GM12878 (cell line): ENCODE data around the gene SERTAD2. TPM values are rescaled to one million over a fixed set of nuclear protein-coding genes. Genes with fewer than 3 reads are reported as not detected.

ENCODE experiments used
- ASH2L ChIP-seq: fragments of 300-600, 200-600 bp; sonication (generic); IDR thresholded peaks from 2 replicates; pipeline ENCODE4 v1.6.1; 2017; ENCODE audit warnings: low read depth, mild to moderate bottlenecking, borderline replicate concordance
- ATF3 ChIP-seq: IDR thresholded peaks from 2 replicates; pipeline ENCODE4 v1.6.1; 2011; ENCODE audit warnings: low read depth, mild to moderate bottlenecking, low read length, moderate library complexity, borderline replicate concordance; ENCODE audit errors: extremely low read depth
- BHLHE40 ChIP-seq, 2 experiments: fragments of 450-650 bp in 1 of 2; IDR thresholded peaks; 2 replicates each; pipeline ENCODE4 v1.6.1; 2011 to 2017; ENCODE audit warnings: low read depth in 2 of 2, borderline replicate concordance in 1 of 2, improper control_type of control experiment in 1 of 2, low read length in 1 of 2, mild to moderate bottlenecking in 1 of 2
- BRCA1 ChIP-seq: IDR thresholded peaks from 2 replicates; pipeline ENCODE4 v1.6.1; 2011; ENCODE audit warnings: low read depth, low read length, improper control_type of control experiment
- EED ChIP-seq: sonication (generic); IDR thresholded peaks from 2 replicates; pipeline ENCODE4 v1.6.1; 2016; ENCODE audit warnings: antibody characterized with exemption, low read depth
- EZH2 ChIP-seq: IDR thresholded peaks from 2 replicates; pipeline ENCODE4 v1.6.1; 2012; ENCODE audit warnings: low read depth, mild to moderate bottlenecking, control low read depth, inconsistent platforms, low read length, borderline replicate concordance; ENCODE audit not compliant: control insufficient read depth
- FOXM1 ChIP-seq: IDR thresholded peaks from 2 replicates; pipeline ENCODE4 v1.6.1; 2012; ENCODE audit warnings: low read depth, mild to moderate bottlenecking, inconsistent platforms, low read length, moderate library complexity
- MTA3 ChIP-seq: IDR thresholded peaks from 2 replicates; pipeline ENCODE4 v1.6.1; 2012; ENCODE audit warnings: low read length, inconsistent platforms, borderline replicate concordance
- NBN ChIP-seq: fragments of 450-650 bp; IDR thresholded peaks from 2 replicates; pipeline ENCODE4 v1.6.1; 2016
- NKRF ChIP-seq: fragments of 450-650 bp; conservative IDR thresholded peaks from 2 replicates; pipeline ENCODE4 v1.6.1; 2017; ENCODE audit warnings: mild to moderate bottlenecking, moderate library complexity
- PAX5 ChIP-seq: IDR thresholded peaks from 2 replicates; pipeline ENCODE4 v1.6.1; 2011; ENCODE audit warnings: low read depth, low read length, borderline replicate concordance
- PBX3 ChIP-seq: IDR thresholded peaks from 2 replicates; pipeline ENCODE4 v1.6.1; 2011; ENCODE audit warnings: mild to moderate bottlenecking, low read depth, low read length, moderate library complexity; ENCODE audit not compliant: insufficient replicate concordance
- POLR2A ChIP-seq: IDR thresholded peaks from 2 replicates; pipeline ENCODE4 v1.6.1; 2011; ENCODE audit warnings: low read depth, mild to moderate bottlenecking, low read length
- REST ChIP-seq: IDR thresholded peaks from 2 replicates; pipeline ENCODE4 v1.6.1; 2012; ENCODE audit warnings: mild to moderate bottlenecking, low read depth, low read length
- RFX5 ChIP-seq: IDR thresholded peaks from 2 replicates; pipeline ENCODE4 v1.6.1; 2011; ENCODE audit warnings: low read depth, low read length, improper control_type of control experiment
- YBX1 ChIP-seq: fragments of 450-650 bp; IDR thresholded peaks from 2 replicates; pipeline ENCODE4 v1.6.1; 2016; ENCODE audit warnings: antibody characterized with exemption
- ZNF384 ChIP-seq: IDR thresholded peaks from 2 replicates; pipeline ENCODE4 v1.6.1; 2012; ENCODE audit warnings: low read depth, mild to moderate bottlenecking, low read length, improper control_type of control experiment, borderline replicate concordance
- polyA plus RNA-seq, 11 experiments: library from polyadenylated mRNA; depleted of rRNA in 4 of 11; unstranded in 6 of 11; stranded (reverse) in 5 of 11; fragments of >200 nt; fragmentation: Nextera tagmentation in 4 of 11; fragmentation: Illumina TruSeq in 1 of 11; extraction: Ambion mirVana in 4 of 11; extraction: Trizol in 1 of 11; gene quantifications; 1 replicate in 1 of 11; 2 replicates in 10 of 11; pipeline versions ENCODE4 v1.2.1 to v1.2.3, GENCODE V29; 2011 to 2016; ENCODE audit warnings: inconsistent platforms in 2 of 11, missing spikeins in 2 of 11, low read depth in 1 of 11
- total RNA-seq, 4 experiments: library from RNA; depleted of rRNA in 3 of 4; stranded (reverse); fragments of >200 nt in 3 of 4; fragmentation: Illumina TruSeq in 1 of 4; extraction: Trizol in 1 of 4; gene quantifications; 2 replicates each; pipeline versions ENCODE4 v1.2.1 to v1.2.3, GENCODE V29; 2013 to 2021
- TF ChIP-seq, protein P1 (sequence below): IDR thresholded peaks from 2 replicates; pipeline ENCODE4 v1.6.1; 2012; ENCODE audit warnings: low read depth, low read length, improper control_type of control experiment

Gene SERTAD2
- total and polyA plus RNA-seq, 10 of the 15 experiments (the other 5 are each of a cell fraction or from before 2014, with no cell fraction given) = 7.9 to 28.7 (median 20.1) TPM

- TF ChIP-seq ATF3 (no peak), POLR2A (no peak), BHLHE40 (IDR thresholded peaks at IDR 0.05; ENCODE audit: borderline replicate concordance in 1 of 2, low read depth in 2 of 2, low read length in 1 of 2) (peak; percentile 66 to 73), NKRF (no peak), PAX5 (no peak), FOXM1 (peak; percentile 86; the same call in 1 of the 2 replicates), EED (no peak), EZH2 (no peak), YBX1 (no peak), NBN (peak; percentile 84), RFX5 (no peak), REST (no peak), MTA3 (no peak), ZNF384 (peak; percentile 89), ASH2L (no peak), BRCA1 (no peak), PBX3 (no peak)
- TF ChIP-seq, protein P1, sequence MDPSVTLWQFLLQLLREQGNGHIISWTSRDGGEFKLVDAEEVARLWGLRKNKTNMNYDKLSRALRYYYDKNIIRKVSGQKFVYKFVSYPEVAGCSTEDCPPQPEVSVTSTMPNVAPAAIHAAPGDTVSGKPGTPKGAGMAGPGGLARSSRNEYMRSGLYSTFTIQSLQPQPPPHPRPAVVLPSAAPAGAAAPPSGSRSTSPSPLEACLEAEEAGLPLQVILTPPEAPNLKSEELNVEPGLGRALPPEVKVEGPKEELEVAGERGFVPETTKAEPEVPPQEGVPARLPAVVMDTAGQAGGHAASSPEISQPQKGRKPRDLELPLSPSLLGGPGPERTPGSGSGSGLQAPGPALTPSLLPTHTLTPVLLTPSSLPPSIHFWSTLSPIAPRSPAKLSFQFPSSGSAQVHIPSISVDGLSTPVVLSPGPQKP = no peak
These were observed 45.1 kb upstream of the SERTAD2 start (continued) for GRCh38 chr2:64698668-64699444.
